ENCODE results near the gene CD63. TPM values are rescaled to one million over a fixed set of nuclear protein-coding genes. Genes with fewer than 3 reads are reported as not detected.

Gene CD63
- total RNA-seq, 2 donors from 2014 or later: 211 to 237 TPM

DNA sequence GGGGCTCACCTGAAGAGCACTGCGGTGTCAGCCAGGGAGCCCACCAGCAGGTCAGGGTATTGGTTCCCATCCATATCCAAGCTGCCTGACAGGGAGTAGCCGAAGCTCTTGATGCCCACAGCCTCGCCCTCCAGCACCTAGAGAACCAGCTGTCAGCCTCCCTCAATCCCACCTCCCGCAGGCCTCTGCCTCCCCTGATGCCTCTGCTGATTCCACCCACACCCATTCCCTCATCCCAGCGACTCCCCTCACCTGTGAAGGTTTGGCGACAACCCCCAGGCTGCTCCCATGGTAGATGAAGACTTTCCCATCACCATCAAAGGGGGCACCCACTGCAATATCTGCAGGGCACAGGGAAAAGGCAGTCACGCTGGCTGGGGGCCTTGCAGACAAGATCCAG is 31.1 kb downstream of the CD63 start:
- H3K27me3 Mint-ChIP-seq: no peaks in the 10 kb centered on the region
- H3K4me3 Mint-ChIP-seq: no peak overlapping the region
- no peak for ATAC-seq (replicated peaks)
- H3K27ac Mint-ChIP-seq: no peak overlapping the region
- H3K36me3 Mint-ChIP-seq (ENCODE audit: low read depth): no peaks in the 10 kb centered on the region
- no peaks in the 10 kb centered on the region for H3K9me3 Mint-ChIP-seq
- no peaks in the 10 kb centered on the region for H3K4me1 Mint-ChIP-seq

- H3K27me3 Mint-ChIP-seq: no peaks in the 10 kb centered on the region
- H3K4me1 Mint-ChIP-seq: no peaks in the 10 kb centered on the region
- no peak overlapping the region for H3K27ac Mint-ChIP-seq
Measured at GRCh38 chr12:55696796-55697462, 31.9 kb downstream of the CD63 start.

DNA sequence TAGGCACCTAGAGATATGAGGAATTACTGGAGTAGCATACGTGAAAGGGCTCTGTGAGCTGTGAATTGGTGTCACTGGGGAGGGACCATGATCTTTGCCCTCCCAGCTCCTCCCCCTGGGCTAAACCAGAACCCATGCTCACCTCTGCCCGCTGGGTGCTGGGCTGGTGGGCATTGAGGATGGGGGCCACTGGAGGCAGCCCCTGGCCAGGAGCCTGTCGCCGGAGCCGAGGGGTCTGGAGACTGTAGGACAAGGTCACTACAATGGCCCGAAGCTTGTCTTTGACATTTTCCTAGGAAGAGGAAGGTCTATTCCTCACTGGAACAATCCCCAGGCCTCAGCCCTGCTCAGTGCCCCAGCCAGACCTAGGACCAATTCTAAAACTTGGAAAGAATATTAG is 32.7 kb downstream of the CD63 start:
- H3K9me3 Mint-ChIP-seq: no peaks in the 10 kb centered on the region
- no peak overlapping the region for H3K4me3 Mint-ChIP-seq
- no peaks in the 10 kb centered on the region for H3K36me3 Mint-ChIP-seq (ENCODE audit: low read depth)
- no peak for ATAC-seq (replicated peaks)
- no peaks in the 10 kb centered on the region for H3K4me1 Mint-ChIP-seq
- H3K27me3 Mint-ChIP-seq: no peaks in the 10 kb centered on the region
- no peak overlapping the region for H3K27ac Mint-ChIP-seq

More at GRCh38 chr12:55696796-55697462, 31.9 kb downstream of the CD63 start:
- H3K4me3 Mint-ChIP-seq: no peak overlapping the region
- no peak for ATAC-seq (replicated peaks)
- H3K36me3 Mint-ChIP-seq (ENCODE audit: low read depth): no peaks in the 10 kb centered on the region
- H3K9me3 Mint-ChIP-seq: no peaks in the 10 kb centered on the region

- Mint-ChIP-seq H3K4me1 (no peaks in the 10 kb centered on the region), H3K27me3 (no peaks in the 10 kb centered on the region), H3K9me3 (no peaks in the 10 kb centered on the region), H3K4me3 (no peak overlapping the region), H3K36me3 (ENCODE audit: low read depth) (no peaks in the 10 kb centered on the region), H3K27ac (no peak overlapping the region)
- no peak for ATAC-seq (replicated peaks)
Measured at GRCh38 chr12:55695349-55695748, 33.5 kb downstream of the CD63 start.

- Mint-ChIP-seq H3K27ac (no peak overlapping the region), H3K36me3 (ENCODE audit: low read depth) (no peaks in the 10 kb centered on the region), H3K9me3 (no peaks in the 10 kb centered on the region), H3K27me3 (no peaks in the 10 kb centered on the region), H3K4me1 (no peaks in the 10 kb centered on the region), H3K4me3 (no peak overlapping the region)
- ATAC-seq (replicated peaks): no peak
Measured at GRCh38 chr12:55694651-55695050, 34.2 kb downstream of the CD63 start.

- H3K27me3 Mint-ChIP-seq: no peaks in the 10 kb centered on the region
- no peaks in the 10 kb centered on the region for H3K4me1 Mint-ChIP-seq
- no peaks in the 10 kb centered on the region for H3K36me3 Mint-ChIP-seq (ENCODE audit: low read depth)
- no peaks in the 10 kb centered on the region for H3K9me3 Mint-ChIP-seq
- no peak overlapping the region for H3K27ac Mint-ChIP-seq
- H3K4me3 Mint-ChIP-seq: no peak overlapping the region
- ATAC-seq (replicated peaks): no peak
Measured at GRCh38 chr12:55694188-55694515, 34.7 kb downstream of the CD63 start.

DNA sequence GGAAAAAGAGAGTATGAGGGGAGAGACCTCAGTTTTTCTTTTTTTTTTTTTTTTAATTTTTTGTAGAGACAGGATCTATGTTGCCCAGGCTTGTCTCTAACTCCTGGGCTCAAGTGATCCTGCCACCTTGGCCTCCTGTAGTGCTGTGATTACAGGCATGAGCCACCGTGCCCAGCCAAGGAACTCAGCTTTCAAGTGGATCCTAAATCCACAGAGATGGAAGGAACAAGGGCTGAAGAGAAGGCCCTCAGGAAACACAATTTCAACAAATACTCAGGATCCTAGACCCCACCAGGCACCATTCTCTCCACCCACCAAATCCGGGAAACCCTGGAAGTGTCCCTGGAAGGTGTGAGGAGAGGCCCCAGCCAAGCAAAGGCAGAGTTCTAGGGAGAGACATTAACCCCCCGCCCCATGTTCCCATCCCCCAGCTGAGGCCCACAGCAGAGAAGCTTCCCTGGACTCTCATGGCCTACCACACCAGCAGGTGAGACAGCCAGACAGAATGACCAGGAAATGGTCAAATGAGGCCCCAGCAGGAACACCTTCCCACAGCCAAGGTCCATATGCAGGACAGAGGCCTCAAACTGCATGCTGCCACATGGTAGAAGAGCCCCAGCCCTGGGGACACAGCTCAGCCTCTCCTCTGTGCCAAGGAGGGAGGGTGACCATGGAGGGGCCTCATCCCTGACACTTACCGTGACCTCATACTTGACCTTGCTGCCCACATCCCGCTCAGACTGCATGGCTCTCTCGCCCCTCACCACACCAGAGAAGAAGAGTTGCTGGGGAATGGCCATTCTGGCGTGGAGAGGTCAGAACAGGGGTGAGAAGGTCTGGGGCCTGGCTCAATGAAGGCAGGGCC is 35.3 kb downstream of the CD63 start:
- Mint-ChIP-seq H3K27ac (no peak overlapping the region), H3K9me3 (no peaks in the 10 kb centered on the region), H3K4me1 (no peaks in the 10 kb centered on the region), H3K27me3 (no peaks in the 10 kb centered on the region), H3K4me3 (no peak overlapping the region), H3K36me3 (ENCODE audit: low read depth) (no peaks in the 10 kb centered on the region)
- ATAC-seq (replicated peaks): no peak

DNA sequence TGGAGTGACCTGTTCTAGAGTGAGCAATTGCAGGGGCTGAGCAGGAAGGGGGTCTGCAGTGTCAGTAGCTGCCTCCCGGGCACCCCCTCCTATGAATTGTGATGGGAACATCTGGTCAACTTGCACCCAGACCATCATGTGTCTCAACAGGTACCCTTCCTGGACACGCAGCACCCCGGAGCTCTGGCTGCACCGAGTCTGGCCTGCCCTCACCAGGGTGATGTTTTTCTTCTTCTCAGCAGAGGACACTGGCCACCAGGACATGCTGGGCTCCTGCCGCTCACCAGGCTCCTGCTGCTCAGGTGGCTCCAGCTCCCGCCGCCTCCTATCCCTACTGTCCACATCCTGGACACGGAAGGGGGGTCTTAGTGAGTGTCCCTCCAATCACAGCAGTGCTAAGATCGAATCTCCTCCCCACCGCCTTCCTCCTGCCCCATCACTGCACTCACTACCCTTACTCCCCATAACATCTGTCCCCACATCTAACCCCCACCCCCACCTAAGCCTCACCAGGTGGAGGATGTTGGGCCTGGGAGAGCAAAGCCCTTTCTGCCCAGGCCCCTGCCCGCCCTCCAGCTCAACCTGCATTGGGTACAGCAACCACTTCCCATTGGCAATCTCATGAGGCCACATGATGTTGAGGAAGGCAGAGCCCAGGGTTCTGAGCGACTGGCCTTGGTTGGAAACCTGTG is 36.0 kb downstream of the CD63 start:
- no peaks in the 10 kb centered on the region for H3K27me3 Mint-ChIP-seq
- ATAC-seq (replicated peaks): no peak
- H3K9me3 Mint-ChIP-seq: no peaks in the 10 kb centered on the region
- H3K4me1 Mint-ChIP-seq: no peaks in the 10 kb centered on the region
- H3K4me3 Mint-ChIP-seq: no peak overlapping the region
- no peaks in the 10 kb centered on the region for H3K36me3 Mint-ChIP-seq (ENCODE audit: low read depth)
- no peak overlapping the region for H3K27ac Mint-ChIP-seq

DNA sequence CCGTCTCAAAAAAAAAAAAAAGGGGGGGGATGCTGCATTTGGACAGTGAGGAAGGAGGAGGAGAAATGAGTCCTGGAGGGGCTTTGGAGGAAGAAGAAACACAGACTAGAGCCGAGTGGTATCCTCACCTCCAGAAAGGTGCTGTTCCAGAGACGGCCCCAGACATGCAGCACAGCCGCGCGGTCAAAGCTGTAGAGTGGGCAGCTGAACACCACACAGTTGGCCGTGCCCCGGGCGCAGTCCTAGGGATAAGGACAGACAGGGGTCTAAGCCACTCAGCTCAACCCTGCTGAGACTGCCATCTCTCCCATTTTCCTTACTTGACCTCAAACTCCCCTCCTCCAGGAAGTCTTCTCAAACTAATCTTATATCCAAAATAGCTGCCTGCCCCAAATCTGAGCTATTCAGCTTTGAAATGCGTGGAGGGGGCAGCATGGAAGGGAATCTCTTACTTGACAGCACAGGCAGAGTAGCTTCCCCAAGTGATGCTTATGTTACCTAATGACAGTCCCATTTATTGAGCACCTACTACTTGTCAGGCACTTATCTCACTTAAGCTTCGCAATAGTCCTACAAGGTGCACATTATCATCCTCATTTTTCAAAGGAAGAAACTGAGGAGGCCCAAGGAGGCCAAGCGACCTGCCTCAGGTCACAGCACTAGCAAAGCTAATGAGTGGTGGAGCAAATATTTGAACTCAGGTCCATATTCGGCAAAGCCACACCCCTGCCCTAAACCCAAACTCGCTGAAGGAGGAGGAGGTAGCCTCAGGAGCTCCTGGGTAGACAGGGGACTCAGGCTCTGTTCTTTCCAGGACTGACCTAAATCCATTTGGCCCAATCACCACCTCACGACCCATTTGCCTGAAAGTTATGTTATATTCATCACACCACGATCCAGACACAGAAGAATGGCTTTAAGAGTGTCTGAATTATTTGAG is 39.8 kb downstream of the CD63 start:
- no peaks in the 10 kb centered on the region for H3K27me3 Mint-ChIP-seq
- no peaks in the 10 kb centered on the region for H3K4me1 Mint-ChIP-seq
- H3K9me3 Mint-ChIP-seq: no peaks in the 10 kb centered on the region
- no peaks in the 10 kb centered on the region for H3K36me3 Mint-ChIP-seq (ENCODE audit: low read depth)
- H3K27ac Mint-ChIP-seq: no peak overlapping the region
- ATAC-seq (replicated peaks): no peak
- no peak overlapping the region for H3K4me3 Mint-ChIP-seq

GRCh38 chr12:55687746-55688145 is 41.1 kb downstream of the CD63 start:
- H3K9me3 Mint-ChIP-seq: no peaks in the 10 kb centered on the region
- no peaks in the 10 kb centered on the region for H3K4me1 Mint-ChIP-seq
- ATAC-seq (replicated peaks): peak; percentile 89
- no peaks in the 10 kb centered on the region for H3K36me3 Mint-ChIP-seq (ENCODE audit: low read depth)
- peaks cover 2% of the 10 kb centered on the region for H3K27me3 Mint-ChIP-seq
- peak overlapping the region; percentile 81 for H3K27ac Mint-ChIP-seq
- no peak overlapping the region for H3K4me3 Mint-ChIP-seq

- H3K4me1 Mint-ChIP-seq: peaks cover under 1% of the 10 kb centered on the region
- ATAC-seq (replicated peaks): no peak
- H3K27me3 Mint-ChIP-seq: peaks cover 9% of the 10 kb centered on the region
- H3K27ac Mint-ChIP-seq: no peak overlapping the region
- no peak overlapping the region for H3K4me3 Mint-ChIP-seq
- no peaks in the 10 kb centered on the region for H3K36me3 Mint-ChIP-seq (ENCODE audit: low read depth)
- no peaks in the 10 kb centered on the region for H3K9me3 Mint-ChIP-seq
Measured at GRCh38 chr12:55686366-55687010, 42.3 kb downstream of the CD63 start.

- Mint-ChIP-seq H3K27ac (no peak overlapping the region), H3K9me3 (no peaks in the 10 kb centered on the region), H3K27me3 (peaks cover 17% of the 10 kb centered on the region), H3K4me3 (no peak overlapping the region), H3K36me3 (ENCODE audit: low read depth) (no peaks in the 10 kb centered on the region), H3K4me1 (peaks cover 8% of the 10 kb centered on the region)
- no peak for ATAC-seq (replicated peaks)
Measured at GRCh38 chr12:55685671-55686070, 43.1 kb downstream of the CD63 start.

DNA sequence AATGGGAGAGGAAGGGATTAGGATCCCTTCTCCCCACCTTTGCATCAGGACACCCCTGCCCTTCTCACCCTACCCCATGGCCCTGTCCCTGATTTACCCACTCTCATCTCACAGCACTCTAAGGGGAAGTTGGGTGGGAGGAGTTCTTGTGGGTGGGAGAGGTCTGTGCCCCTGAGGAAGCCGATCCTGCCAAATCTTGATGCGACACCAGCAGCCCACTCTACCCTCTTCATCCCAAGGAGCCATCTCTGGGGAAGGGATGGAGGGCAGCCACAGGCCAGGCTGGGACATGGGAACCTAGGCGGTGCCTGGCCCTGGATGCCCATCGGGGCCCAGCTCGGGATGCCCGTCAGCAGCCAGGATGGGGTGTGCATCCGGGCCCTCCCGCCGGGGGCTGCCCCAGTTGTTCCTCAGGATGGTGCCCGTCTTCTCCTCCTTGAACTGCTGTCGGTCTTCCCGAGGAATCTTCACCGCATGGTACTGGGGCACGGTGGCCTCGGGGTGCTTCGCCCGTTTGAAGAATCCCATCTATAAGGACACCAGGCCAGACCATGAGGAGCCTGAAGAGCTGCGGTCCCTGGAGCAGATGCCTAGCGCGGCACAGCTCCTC is 43.9 kb downstream of the CD63 start:
- no peaks in the 10 kb centered on the region for H3K9me3 Mint-ChIP-seq
- peaks cover 22% of the 10 kb centered on the region for H3K27me3 Mint-ChIP-seq
- no peak overlapping the region for H3K27ac Mint-ChIP-seq
- no peak for ATAC-seq (replicated peaks)
- no peaks in the 10 kb centered on the region for H3K36me3 Mint-ChIP-seq (ENCODE audit: low read depth)
- H3K4me1 Mint-ChIP-seq: peaks cover 8% of the 10 kb centered on the region
- no peak overlapping the region for H3K4me3 Mint-ChIP-seq
